ENCODE measurements around the gene SLC31A1. TPM values are rescaled to one million over a fixed set of nuclear protein-coding genes. Genes with fewer than 3 reads are reported as not detected.

Gene SLC31A1
- polyA plus RNA-seq, 1 experiment, result 25.7 TPM

DNA sequence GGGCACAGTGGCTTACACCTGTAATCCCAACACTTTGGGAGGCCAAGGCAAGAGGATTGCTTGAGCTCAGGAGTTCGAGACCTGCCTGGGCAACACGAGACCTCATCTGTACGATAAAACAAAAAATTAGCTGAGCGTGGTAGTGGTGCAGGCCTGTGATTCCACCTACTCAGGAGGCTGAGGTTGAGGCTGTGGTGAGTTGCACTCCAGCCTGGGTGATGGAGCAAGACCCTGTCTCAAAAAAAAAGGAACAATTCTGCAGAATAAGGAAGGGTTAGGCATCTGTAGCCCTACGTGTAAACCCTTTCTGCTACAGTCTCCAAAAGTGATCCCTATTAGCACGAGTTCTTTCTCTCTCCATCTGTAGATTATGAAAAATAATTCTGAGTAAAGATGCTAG is 34.1 kb downstream of the SLC31A1 start:
- TF ChIP-seq, protein P1, sequence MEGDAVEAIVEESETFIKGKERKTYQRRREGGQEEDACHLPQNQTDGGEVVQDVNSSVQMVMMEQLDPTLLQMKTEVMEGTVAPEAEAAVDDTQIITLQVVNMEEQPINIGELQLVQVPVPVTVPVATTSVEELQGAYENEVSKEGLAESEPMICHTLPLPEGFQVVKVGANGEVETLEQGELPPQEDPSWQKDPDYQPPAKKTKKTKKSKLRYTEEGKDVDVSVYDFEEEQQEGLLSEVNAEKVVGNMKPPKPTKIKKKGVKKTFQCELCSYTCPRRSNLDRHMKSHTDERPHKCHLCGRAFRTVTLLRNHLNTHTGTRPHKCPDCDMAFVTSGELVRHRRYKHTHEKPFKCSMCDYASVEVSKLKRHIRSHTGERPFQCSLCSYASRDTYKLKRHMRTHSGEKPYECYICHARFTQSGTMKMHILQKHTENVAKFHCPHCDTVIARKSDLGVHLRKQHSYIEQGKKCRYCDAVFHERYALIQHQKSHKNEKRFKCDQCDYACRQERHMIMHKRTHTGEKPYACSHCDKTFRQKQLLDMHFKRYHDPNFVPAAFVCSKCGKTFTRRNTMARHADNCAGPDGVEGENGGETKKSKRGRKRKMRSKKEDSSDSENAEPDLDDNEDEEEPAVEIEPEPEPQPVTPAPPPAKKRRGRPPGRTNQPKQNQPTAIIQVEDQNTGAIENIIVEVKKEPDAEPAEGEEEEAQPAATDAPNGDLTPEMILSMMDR (IDR thresholded peaks at IDR 0.05; ENCODE audit: insufficient read depth, low read depth, low read length), result no peak
- ChIA-PET POLR2A (no interaction called here), CTCF (no interaction called here)
- Histone ChIP-seq H3K4me3 (ENCODE audit: low read depth, low read length) (no peak overlapping the region), H3K27me3 (ENCODE audit: control insufficient read depth, insufficient read depth, low read length) (no peaks in the 10 kb centered on the region), H3K36me3 (ENCODE audit: control insufficient read depth, insufficient read depth, low read length) (peaks cover 9% of the 10 kb centered on the region)
- no peak for DNase-seq (ENCODE audit: low read depth)

DNA sequence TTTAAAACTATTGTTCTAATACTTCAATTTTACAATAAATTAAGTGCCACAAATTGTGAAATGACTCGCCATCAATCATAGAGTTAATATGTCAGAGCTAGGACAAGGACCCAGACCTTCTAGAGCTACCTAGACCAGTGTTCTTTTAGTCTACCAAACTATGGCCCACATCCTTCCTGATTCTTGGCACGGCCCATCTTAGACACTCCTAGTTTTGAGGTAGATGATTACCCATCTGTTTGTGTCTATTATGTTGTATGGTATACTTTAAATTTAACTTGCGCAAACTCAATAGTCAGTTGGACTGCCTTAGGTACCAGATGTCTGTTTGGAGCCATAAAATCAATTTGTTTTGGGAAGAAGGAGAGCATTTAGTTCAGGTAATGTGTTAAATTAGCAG is 36.5 kb downstream of the SLC31A1 start:
- Histone ChIP-seq H3K4me3 (ENCODE audit: low read depth, low read length) (no peak overlapping the region), H3K36me3 (ENCODE audit: control insufficient read depth, insufficient read depth, low read length) (peaks cover 9% of the 10 kb centered on the region), H3K27me3 (ENCODE audit: control insufficient read depth, insufficient read depth, low read length) (no peaks in the 10 kb centered on the region)
- POLR2A ChIA-PET, result no interaction called here
- CTCF ChIA-PET, result interaction anchor here (7.9 kb wide), 1 partner anchor 15 kb away, joined by 42 read pairs; the partner anchor contains the start of genes CDC26 and PRPF4
- TF ChIP-seq, protein P1 (IDR thresholded peaks at IDR 0.05; ENCODE audit: insufficient read depth, low read depth, low read length), result no peak
- DNase-seq (ENCODE audit: low read depth), result no peak

DNA sequence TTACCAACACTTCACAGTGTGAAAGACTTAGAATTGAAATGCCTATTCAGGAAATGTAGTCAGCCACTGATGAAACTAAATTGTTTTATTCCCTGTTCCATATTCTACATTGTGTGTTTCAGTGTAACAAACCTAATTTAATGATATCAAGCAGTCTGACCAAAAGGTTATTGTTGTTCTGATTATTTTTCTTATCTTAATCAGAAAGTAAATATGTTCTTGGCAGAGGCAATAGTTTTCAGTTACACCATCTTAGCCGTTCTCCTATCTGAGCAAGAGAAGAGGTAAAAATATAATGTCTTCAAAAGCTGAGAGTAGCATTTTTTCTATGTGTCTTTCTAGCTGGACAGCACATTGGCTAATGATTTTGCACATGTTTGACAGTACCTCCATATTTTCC is 36.9 kb downstream of the SLC31A1 start:
- Histone ChIP-seq H3K36me3 (ENCODE audit: control insufficient read depth, insufficient read depth, low read length) (peaks cover 9% of the 10 kb centered on the region), H3K27me3 (ENCODE audit: control insufficient read depth, insufficient read depth, low read length) (no peaks in the 10 kb centered on the region), H3K4me3 (ENCODE audit: low read depth, low read length) (no peak overlapping the region)
- ChIA-PET POLR2A (no interaction called here), CTCF (interaction anchor here (7.9 kb wide), 1 partner anchor 15 kb away, joined by 42 read pairs; the partner anchor contains the start of genes CDC26 and PRPF4)
- TF ChIP-seq, protein P1 (IDR thresholded peaks at IDR 0.05; ENCODE audit: insufficient read depth, low read depth, low read length), result no peak
- no peak for DNase-seq (ENCODE audit: low read depth)

DNA sequence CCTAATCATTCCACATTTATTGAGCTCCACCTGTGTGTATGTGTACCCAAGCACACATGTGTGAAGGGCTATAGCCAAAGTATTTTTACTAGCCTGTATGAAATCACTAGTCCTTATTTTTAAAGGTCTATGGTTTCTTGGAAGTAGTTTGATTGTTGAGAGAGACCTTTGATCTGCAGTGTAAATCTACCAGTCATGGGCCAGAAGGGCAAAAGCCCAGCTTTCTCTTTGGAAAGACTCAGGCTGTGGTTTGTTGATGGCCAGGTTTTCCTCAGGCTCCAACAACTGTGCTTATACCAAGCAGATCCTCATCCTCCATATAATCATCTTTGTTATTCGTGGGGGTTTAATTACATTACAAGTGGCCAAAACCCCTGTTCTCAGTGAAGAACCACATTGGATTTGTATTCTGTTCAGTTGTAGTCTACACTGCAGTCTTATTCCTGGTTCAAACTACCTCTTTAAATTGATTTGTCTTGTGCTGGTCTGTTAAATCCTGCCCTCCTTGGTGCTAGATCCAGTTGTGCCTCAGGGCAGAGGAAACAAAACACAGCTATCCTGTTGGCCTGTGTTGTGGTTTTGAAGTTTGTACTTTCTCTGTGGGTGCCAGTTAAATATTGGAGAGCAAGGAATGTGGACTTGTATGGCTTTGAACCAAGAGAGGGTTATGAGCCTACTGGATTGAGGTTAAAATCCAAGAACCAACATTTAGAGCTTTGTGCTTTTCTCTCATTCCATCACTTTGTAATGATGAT is 40.8 kb downstream of the SLC31A1 start:
- peaks cover 8% of the 10 kb centered on the region for H3K36me3 ChIP-seq (ENCODE audit: control insufficient read depth, insufficient read depth, low read length)
- POLR2A ChIA-PET, result no interaction called here
- CTCF ChIA-PET, result interaction anchor here (1.7 to 7.9 kb wide), 2 partner anchors 11 to 41 kb away, joined by 4 to 42 read pairs; partner anchors contain the start of genes CDC26, FKBP15, PRPF4 and SLC31A1
- TF ChIP-seq, protein P1 (IDR thresholded peaks at IDR 0.05; ENCODE audit: insufficient read depth, low read depth, low read length), result no peak
- H3K4me3 ChIP-seq (ENCODE audit: low read depth, low read length), result no peak overlapping the region
- no peaks in the 10 kb centered on the region for H3K27me3 ChIP-seq (ENCODE audit: control insufficient read depth, insufficient read depth, low read length)
- DNase-seq (ENCODE audit: low read depth), result no peak

DNA sequence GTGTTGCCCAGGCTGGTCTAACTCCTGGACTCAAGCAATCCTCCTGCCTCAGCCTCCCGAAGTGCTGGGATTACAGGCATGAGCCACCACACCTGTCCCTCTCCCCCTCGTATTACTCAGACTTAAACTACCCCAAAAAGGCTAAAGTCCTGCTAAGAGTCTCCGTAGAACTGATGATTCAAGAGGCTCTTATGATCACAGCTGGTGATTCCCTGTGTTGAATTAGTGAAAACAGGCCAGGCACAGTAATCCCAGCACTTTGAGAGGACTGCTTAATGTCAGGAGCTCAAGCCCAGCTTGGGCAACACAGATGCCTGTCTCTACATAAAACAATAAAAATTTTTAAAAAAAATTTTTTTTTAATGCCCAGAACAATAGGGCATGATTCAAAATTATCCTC is 44.8 kb downstream of the SLC31A1 start:
- TF ChIP-seq, protein P1 (IDR thresholded peaks at IDR 0.05; ENCODE audit: insufficient read depth, low read depth, low read length), result no peak
- H3K36me3 ChIP-seq (ENCODE audit: control insufficient read depth, insufficient read depth, low read length), result peaks cover 6% of the 10 kb centered on the region
- no peaks in the 10 kb centered on the region for H3K27me3 ChIP-seq (ENCODE audit: control insufficient read depth, insufficient read depth, low read length)
- DNase-seq (ENCODE audit: low read depth), result no peak
- no peak overlapping the region for H3K4me3 ChIP-seq (ENCODE audit: low read depth, low read length)
- CTCF ChIA-PET, result interaction anchor here (1.8 kb wide), 1 partner anchor 8 kb away, joined by 8 read pairs; the partner anchor contains the start of genes CDC26 and PRPF4
- POLR2A ChIA-PET, result no interaction called here

Data from BJ (cell line).